Activated CD4-positive, CD25-positive, alpha-beta regulatory T cell treated with anti-CD3 and anti-CD28 coated beads, Interleukin-2, amount 50 U/mL, for 24 hours (primary cell): ENCODE data around the gene IL20.
A peak's percentile ranks its signal among the peaks of the same experiment; 100 is the strongest.

Experiments
- ATAC-seq, 2 donors: fragments of 150-1000 bp; cut with Tn5 transposase; one replicate each; pipeline ENCODE4 v1.10.0; 2021; ENCODE audit warnings: mild to moderate bottlenecking in 1 of 2, moderate library complexity in 1 of 2

Gene IL20

DNA sequence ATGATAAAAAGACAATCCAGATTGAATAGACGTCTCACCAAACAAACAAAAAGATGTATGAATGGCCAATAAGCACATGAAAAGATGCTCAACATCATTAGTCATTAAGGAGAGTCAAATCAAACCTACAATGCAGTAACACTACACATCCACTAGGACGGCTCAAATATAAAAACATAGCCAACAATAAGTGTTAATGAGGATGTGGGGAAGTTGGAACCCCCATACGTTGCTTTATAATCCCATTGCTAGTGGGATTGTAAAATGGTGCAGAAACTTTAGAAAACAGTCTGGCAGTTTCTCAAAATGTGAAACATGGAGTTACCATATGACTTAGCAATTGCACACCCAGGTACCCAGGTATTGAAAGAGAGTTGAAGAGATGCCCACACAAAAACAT, 17.1 kb downstream of the IL20 start:
- no peak for ATAC-seq

DNA sequence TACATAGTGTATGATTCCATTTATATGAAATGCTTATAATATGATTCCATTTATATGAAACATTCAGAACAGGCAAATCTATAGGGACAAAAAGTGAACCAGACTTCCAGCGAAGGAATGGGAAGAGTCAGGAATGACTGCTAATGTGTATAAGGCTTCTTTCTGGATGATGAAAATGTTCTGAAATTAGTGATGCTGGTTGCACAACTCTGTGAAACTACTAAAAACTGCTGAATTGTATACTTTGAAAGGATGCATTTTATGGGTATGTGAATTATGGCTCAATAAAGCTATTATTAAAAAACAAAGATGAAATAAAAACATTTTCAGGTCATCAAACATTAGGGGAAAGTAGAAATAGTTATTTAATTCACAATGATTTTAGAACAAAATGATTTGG, 17.7 kb downstream of the IL20 start:
- ATAC-seq = no peak

DNA sequence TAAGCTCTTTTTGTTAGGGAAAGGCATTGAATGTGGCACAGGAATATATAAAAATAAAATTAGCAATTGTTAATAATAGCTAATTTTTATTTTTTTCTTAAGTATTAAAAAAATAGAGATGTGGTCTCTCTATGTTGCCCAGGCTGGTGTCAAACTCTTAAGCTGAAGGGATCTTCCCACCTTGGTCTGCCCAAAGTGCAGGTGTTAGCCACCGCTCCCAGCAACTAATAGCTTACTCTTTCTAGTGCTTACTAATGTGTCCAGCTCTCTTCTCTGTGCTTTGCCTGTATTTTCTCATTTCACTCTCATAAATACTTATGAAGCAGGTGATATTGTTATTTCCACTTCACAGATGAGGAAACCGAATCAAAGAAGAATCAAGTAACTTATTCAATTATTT, 18.5 kb downstream of the IL20 start:
- ATAC-seq = no peak

DNA sequence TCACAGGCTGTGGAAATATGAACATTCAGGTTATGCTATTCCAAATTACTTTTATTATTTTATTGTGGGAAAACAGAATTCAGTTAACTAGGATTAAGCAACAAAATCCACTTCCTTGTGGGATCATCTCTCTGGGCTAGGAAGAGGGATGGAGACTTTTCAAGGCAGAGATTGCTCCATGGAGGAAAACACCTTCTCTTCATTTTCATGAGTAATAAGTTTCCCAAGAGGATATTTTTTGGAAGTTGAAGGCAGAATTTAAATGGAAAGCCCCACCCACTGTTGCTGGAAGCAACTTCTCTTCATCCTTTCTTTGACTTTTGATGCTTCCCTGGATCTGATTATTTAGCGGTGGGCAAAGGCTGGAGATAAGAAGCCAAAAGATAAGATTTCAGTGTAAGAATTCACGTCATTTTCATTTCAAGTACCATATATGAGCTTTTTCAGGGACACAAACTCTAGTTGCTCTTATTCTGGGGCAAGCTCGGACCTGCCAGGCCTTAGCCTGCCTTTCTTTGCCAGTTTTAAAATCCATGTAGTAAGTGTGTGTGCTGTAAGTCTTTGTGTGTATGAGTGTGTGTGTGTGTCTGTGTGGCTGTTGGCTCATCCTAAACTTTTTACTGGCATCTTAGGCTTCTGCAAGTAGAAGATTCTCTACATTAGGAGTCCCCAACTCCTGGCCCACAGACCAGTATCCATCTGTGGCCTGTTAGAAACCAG, 20.1 kb downstream of the IL20 start:
- no peak for ATAC-seq

DNA sequence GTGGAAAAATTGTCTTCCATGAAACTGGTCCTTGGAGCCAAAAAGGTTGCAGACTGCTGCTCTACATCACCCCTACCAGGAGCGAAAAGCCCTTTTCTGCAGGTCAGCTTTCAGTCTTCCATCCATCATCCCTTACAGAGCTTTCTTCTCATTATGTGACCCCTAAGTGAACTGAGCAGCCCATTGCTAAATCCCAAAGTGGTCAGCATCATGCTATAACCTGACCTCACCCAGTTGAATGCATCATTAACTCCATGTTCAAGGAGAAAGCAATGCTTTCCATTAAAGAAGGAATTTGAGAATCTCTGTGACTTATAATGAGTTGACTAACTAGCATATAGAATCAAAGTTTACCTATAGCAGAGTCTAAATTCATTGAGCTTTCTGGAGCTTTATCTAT, 21.4 kb downstream of the IL20 start:
- no peak for ATAC-seq

DNA sequence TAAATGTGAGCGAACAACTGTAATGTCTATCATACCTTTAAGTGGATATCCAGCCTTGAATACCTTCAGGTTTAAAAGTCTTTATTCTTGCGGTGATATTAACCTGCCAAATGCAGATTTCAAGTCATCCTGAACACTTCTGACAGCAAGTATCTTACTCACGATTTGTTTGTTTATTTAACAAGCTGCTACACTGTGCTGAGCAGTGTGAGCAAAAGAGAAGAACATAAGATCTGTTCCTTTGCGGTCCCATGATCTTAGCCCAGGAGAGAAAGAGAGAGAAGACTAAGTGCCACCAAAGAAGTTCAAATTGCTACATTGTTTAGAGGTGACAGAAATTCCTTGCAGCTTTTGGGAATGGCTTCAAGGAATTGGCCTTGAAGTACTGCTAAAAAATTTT, 22.3 kb downstream of the IL20 start:
- no peak for ATAC-seq

DNA sequence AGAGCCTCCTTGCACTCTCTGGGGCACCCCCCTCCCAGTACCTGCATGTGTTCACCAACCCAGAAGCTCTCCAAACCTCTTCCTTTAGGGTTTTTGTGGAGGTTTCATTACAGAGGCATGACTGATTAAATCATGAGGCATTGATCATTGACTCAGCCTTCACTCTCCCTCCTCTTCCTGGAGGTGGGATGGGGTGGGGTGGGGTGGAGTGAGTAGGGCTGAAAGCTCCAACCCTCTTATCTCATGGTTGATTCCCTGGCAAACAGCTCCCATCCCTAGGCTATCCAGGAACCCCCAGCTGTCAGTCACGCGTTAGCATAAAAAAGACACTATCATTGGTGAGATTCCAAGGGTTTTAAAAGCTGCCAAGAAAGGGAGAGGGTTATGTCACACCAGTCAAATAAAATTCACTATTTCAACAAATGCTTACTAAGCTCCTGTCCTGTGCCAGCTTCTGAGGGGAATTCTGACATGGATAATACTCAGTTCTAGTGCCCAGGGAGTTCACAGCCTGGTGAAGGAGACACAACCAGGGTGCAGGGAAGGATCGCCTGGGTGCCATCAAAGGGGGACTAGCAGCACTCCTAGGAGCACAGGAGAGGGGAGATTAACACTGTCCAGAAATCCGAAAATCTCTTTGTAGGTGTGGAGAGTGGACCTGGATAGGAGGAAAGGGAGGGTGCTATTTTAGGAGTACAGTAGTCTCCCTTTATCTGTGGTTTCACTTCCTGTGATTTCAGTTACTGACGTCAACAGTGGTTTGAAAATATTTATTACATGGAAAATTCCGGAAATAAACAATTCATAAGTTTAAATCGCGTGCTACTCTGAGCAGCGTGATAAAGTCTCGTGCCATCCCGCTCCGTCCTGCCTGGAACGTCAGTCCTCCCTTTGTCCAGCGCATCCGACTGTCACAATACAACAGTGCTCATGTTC, 25.0 kb downstream of the IL20 start:
- ATAC-seq = peak in 1 of 2 donors; percentile 41

DNA sequence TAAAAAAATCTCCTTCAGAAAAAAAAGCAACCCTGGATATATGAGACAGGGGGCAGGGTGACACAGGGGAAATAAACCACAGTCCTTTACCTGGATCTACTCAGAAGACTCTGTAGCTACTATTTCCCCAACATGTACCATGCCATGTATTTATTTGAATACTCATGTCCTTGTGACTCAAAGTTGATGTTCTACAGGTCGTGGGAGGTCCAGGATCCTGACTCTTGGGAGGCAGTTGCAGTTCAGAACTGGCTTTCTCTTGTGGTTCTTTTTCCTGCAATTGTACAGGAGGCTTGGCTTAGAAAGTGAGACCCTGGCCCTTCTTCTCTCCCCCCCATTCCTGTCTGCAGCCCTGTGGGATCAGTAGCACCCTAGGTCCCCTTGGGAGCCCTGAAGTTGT, 26.0 kb downstream of the IL20 start:
- no peak for ATAC-seq

DNA sequence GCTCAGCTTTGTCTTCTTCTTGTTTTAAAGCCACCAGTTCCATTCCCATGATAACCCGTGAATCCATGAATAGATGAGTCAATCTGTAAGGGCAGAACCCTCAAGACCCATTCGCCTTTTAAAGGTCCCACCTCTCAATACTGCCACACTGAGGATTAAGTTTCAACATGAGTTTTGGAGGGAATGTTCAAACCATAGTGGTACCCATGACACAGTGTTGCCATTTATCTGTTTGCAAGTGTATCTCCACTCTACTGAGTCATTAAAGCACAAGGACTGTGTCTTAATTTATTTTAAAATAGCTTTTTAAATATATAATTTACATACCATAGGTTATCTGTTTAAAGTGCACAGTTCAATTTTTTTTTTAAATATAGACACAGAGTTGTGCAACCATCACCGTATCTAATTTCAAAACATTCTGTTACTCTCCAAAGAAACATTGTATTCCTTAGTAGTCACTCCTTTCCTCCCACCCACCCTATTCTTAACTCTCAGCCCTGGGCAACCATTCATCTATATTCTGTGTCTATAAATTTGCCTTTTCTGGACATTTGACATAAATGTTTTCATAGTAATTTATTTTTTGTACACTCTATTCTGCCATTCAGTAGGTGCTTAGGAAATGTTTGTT, 27.0 kb downstream of the IL20 start:
- ATAC-seq = no peak

DNA sequence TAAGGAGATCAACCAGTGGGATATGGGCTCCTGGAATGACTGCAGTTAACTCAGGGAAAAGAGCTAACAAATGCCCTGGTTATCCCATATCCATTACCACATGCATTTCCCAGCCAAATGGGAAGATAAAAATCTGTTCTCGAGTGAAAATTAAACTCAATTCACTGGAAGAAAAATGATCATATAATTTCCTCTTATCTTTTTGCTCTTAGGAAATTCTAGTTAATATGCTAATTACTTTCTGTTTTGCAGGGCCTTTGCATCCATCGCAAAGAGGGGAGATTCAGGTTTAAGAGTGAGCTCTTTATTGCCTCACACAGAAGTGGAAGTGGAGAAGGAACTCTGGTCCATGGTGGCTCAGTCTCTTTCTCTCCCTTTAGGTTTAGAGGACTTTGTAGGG, 28.0 kb downstream of the IL20 start:
- ATAC-seq = no peak

DNA sequence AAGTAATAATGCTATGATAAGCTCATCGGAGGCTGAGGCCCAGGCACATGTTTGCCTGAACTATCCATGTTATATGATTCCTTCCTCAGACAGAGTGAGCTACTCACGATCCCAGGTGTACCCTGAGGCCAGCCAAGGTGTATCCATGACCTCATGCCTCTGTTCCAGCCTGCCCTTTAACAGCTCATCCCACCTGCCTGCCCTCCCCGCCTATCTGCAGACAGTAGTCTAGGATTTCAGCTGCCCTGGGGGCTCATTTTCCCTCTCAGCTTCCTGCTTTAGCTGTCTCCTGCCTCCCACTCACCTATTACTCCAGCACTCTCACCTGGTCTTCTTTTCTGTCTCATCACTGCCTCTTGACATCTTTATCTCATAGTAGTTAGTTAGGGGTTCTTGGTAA, 29.9 kb downstream of the IL20 start:
- no peak for ATAC-seq

DNA sequence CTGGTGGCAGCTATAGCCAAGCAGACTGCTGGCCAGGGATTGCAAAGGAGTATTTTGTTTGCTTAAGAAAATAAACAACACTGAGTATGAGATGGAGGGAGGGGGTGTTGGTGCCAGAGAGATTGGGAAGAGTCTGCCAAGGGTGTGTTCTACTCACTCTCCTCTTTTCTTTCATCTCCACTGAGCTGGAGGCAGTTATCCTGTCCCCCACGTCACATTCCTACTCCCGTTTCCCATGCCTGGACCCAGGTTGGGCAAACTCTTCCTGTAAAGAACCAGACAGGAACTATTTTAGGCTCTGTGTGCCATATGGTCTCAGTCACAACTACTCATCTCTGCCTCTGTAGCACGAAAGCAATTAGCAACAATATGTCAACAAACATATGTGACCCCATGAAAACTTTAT, 30.4 kb downstream of the IL20 start:
- ATAC-seq = no peak

DNA sequence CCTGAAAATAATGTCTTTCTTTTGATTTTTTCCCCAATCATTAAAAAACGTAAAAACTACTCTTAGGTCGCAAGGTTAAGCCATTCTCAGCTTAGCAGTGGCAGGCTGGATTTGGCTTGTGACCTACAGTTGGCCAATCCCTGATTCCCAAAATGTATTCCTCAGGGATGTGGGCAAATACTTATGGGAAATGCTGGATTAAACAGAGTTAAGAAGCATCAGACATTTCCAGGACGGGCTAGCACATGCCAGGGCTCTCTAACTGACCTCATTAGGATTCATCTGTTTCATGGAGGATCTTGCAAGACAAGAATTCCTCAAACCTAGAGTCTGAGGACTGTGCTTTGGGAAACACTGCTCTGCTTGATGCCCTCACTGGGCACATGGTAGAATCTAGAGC, 30.8 kb downstream of the IL20 start:
- ATAC-seq = no peak

DNA sequence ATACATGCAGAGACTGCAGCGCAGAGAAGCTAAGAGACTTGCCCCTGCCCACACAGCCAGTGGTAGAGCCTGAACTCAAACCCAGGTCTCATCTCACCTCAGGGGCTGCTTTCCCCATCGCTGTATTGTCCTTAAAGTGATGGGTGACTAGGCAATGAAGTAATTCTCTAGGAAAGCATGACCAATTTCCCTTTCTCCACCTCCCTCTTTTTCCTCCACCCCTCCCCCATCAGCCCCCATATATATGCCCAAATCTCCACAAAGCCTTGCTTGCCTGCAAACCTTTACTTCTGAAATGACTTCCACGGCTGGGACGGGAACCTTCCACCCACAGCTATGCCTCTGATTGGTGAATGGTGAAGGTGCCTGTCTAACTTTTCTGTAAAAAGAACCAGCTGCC, 31.8 kb downstream of the IL20 start, which contains the start of gene IL24:
Gene IL24 (plus strand): TSS at position 269 of the 400 bp plus-strand sequence. CDS start 390 bp downstream, outside the sequence.
- ATAC-seq = peak; percentile 55 to 71

DNA sequence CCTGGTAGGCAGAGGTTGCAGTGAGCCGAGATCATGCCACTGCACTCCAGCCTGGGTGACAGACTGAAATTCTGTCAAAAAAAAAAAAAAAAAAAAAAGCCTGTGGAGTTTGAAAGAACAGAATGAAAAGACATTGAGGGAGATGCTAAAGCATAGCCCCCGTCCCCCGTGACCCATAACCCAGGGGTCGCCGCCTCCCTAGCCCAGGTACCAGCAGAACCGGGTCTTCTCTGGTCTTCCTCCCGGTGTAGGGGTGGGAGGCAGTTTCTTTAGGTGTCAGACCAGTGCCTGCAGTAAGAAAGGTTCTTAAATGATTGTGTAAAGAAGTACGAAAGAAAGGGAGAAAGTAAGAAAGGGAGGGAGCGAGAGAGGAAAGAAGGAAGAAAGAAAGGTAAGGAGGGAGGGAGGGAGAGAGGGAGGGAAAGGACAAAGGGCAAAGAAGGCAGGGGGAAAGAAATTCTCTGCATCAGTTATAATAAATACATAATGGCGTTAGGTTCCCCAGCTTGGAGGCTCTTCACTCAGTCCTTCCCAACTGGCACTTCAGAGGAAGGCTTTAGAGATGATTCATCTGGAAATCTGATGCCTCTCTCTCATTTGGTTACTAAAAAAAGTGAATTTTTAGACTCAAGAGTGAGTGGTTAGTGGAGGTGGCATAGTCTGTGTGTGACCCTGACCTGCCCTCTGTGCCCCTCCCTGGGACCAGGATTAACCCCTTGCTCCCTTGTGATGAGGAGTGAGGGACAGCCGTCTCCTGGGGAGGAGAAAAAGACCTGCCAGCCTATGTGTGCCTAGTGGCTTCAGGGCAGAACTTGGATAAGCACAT, 32.9 kb downstream of the IL20 start:
- ATAC-seq = no peak

DNA sequence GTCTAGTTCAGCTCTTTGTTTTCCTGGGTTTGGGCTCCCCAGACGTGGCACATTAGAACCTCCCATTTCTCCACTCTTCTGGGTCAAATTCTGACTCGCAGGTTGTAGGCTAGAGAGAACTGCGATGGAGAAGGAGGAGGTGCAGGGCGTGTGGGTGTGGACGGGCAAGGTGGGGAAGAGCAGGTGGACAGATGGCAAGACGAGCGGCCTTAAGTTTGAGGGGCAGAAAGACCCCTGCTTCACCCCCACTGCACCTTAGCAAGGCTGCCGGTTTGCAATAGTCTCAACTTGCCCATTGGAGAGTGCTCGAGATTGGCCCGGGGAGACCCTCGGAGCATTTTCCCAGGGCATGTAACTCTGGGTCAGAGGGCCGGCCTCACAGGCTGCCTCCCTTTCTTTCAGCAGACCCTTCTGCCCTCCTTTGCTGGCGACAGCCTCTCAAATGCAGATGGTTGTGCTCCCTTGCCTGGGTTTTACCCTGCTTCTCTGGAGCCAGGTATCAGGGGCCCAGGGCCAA, 33.5 kb downstream of the IL20 start:
- no peak for ATAC-seq

DNA sequence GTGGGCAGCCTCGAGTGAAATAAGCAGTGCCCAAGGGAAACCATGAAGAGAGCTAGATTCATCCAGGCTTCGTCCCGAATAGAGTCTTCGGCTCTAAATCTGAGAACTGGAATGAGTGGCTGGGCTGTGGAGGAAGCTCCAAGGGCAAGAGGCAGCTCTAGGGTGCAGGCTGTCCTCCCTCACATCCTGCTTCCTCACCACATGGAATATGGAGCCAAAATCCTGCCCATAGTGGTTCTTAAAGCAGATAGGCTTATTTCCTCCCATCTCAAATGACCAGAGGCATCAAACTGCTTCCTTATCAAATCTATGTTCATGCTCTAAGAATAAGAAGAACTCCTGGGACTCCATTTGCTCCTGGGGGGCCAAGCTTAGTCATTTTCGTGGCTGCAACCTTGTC, 34.3 kb downstream of the IL20 start:
- ATAC-seq = no peak

DNA sequence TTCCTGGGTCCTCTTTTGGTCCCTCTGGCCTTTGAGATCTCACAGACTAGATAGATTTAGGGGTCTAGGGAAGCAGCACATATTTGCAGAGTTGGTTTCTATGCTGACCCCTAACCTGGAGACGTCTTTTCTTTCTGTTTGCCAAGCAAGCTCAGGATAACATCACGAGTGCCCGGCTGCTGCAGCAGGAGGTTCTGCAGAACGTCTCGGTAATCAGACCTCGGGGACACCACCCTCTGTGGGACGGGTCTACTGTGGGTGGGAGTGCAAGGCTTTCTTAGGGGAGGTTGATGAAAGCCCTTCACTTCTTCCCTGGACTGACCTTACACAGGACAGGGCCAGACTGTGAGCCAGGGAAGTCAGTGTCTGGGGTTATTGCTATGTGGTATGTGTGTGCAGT, 34.7 kb downstream of the IL20 start:
- ATAC-seq = no peak

DNA sequence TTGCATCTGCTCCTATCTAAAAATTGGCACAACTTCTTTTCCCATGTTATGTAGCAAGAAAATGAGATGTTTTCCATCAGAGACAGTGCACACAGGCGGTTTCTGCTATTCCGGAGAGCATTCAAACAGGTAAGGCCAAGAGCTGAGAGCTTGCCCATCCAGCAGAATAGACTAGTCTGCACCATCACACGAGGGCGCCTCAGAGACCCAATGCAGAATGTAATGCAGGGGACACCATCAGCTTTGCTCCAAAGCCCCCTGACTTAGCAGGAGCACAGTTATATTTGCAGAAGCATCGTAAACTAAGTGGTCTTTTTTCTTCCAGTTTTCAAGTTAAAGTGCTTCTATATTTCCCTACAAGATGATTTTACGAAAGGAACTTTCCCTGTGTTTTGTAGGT, 36.5 kb downstream of the IL20 start:
- no peak for ATAC-seq

DNA sequence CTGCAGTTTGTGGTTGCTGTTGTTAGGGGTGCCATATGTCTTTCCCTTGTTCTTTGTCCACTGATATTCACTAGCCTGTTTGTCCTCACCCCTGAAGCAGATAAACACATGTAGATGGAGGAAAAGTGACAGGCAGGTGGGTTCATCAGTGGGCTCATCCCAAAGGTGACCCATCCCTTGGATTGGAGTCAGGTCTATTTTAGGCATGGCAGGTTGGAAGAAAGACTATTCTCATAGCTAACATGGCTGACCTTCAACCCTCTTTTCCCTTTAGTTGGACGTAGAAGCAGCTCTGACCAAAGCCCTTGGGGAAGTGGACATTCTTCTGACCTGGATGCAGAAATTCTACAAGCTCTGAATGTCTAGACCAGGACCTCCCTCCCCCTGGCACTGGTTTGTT, 37.3 kb downstream of the IL20 start:
- no peak for ATAC-seq

DNA sequence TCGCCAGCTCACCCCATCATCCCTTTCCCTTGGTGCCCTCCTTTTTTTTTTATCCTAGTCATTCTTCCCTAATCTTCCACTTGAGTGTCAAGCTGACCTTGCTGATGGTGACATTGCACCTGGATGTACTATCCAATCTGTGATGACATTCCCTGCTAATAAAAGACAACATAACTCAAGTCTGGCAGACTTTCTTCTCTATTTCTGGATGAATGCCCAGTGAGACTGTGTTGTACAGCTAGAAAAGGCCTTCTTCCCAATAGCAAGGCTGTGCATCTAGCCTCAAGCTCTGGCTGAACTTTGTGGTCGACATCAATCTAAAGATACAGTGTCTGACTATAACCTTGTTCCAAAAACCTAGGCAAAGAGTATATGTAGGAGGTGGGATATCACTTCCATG, 38.3 kb downstream of the IL20 start:
- ATAC-seq = no peak

DNA sequence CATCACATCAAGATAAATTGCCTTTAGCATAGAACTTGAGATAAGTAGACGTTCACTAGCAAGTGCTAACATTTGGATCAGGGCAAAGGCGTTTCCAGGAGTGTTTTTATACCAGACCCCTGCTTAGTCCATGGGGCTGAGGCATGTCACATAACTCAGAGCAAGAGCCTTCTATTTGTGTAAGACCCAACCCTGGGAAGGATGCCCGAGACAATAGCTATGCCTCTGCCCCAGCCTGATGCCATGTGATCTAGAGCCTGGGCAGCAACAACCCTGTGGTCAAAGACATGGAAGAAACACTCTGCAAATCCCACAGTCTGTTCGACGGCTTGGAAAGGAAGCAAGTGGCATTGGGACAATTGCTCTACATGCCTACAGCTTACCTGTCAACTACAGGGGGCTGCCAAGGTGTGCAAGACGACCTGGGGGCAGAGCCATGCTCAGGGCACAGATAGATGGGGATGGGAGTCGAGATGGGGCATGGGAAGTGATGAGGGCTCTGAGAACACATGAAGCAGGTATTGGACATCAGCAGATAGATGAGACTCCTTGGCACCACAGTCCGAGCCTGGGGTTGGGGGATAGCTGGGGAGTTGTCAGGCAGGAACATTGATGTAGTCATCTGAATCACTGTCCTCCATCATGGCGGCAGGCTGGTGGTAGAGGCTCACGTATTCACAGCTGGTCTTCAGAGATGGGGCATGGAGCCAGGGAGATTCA, 39.2 kb downstream of the IL20 start:
- no peak for ATAC-seq
